K562 (cell line): ENCODE data around the gene CBL. TPM values are rescaled to one million over a fixed set of nuclear protein-coding genes. Genes with fewer than 3 reads are reported as not detected.

ENCODE experiments used
- CBX1 ChIP-seq: sonication (generic); IDR thresholded peaks from 2 replicates; pipeline ENCODE4 v1.6.1; 2016; ENCODE audit warnings: antibody characterized with exemption, low read depth, mild to moderate bottlenecking
- ETV5 ChIP-seq: sonication (generic); formaldehyde crosslinking; IDR thresholded peaks from 2 replicates; pipeline ENCODE4 v1.4.0; 2020; ENCODE audit warnings: low read depth, mild to moderate bottlenecking, missing genetic modification reagents
- GABPA ChIP-seq: fragments of 200-800 bp; sonication (Bioruptor generic); conservative IDR thresholded peaks from 2 replicates; pipeline ENCODE4 v1.6.1; 2016; ENCODE audit warnings: low read depth, missing genetic modification characterization, missing compliant biosample characterization
- HMGN3 ChIP-seq: IDR thresholded peaks from 2 replicates; pipeline ENCODE4 v1.6.1; 2011; ENCODE audit warnings: borderline replicate concordance, low read depth, mild to moderate bottlenecking, mixed read lengths, low read length; ENCODE audit not compliant: insufficient read length; ENCODE audit errors: extremely low read depth
- MAZ ChIP-seq, 2 experiments: fragments of 450-650 bp in 1 of 2; sonication (generic) in 1 of 2; formaldehyde crosslinking; IDR thresholded peaks in 1 of 2; conservative IDR thresholded peaks in 1 of 2; 2 replicates each; pipeline versions ENCODE4 v1.4.0 to v1.5.0; 2020; ENCODE audit warnings: mild to moderate bottlenecking in 1 of 2, missing genetic modification reagents in 1 of 2
- MBD2 ChIP-seq: sonication (generic); IDR thresholded peaks from 2 replicates; pipeline ENCODE4 v1.6.1; 2016; ENCODE audit warnings: low read depth, borderline replicate concordance
- NFRKB ChIP-seq: fragments of 450-650 bp; IDR thresholded peaks from 2 replicates; pipeline ENCODE4 v1.6.1; 2016; ENCODE audit warnings: low read depth
- NR2C1 ChIP-seq, 2 experiments: fragments of 450-650 bp; IDR thresholded peaks; 2 replicates each; pipeline ENCODE4 v1.6.1; 2017; ENCODE audit warnings: mild to moderate bottlenecking in 2 of 2, antibody characterized with exemption in 1 of 2, inconsistent platforms in 1 of 2, missing compliant biosample characterization in 1 of 2, missing genetic modification characterization in 1 of 2
- RBFOX2 ChIP-seq: fragments of 200-400 bp; formaldehyde crosslinking; IDR thresholded peaks from 2 replicates; pipeline ENCODE4 v1.6.1; 2017; ENCODE audit warnings: low read depth, mild to moderate bottlenecking, low read length, moderate library complexity
- TEAD4 ChIP-seq, 2 experiments: sonication (generic) in 1 of 2; formaldehyde crosslinking in 1 of 2; IDR thresholded peaks; 2 replicates each; pipeline versions ENCODE4 v1.6.1 to v1.8.0; 2012 to 2022; ENCODE audit warnings: borderline replicate concordance in 1 of 2, inconsistent platforms in 1 of 2, low read length in 1 of 2, mild to moderate bottlenecking in 1 of 2, missing genetic modification reagents in 1 of 2
- ZFX ChIP-seq: sonication (generic); formaldehyde crosslinking; IDR thresholded peaks from 2 replicates; pipeline ENCODE4 v1.8.0; 2022; ENCODE audit warnings: mild to moderate bottlenecking, missing genetic modification reagents, moderate library complexity
- ZNF263 ChIP-seq: sonication (generic); formaldehyde crosslinking; IDR thresholded peaks from 2 replicates; pipeline ENCODE4 v1.8.0; 2022; ENCODE audit warnings: mild to moderate bottlenecking, missing genetic modification reagents, borderline replicate concordance
- ZNF395 ChIP-seq: fragments of 200-800 bp; sonication (Bioruptor generic); IDR thresholded peaks from 2 replicates; pipeline ENCODE4 v1.6.1; 2017; ENCODE audit warnings: missing genetic modification characterization, missing compliant biosample characterization
- ZNF695 ChIP-seq: fragments of 450-650 bp; formaldehyde crosslinking; IDR thresholded peaks from 2 replicates; pipeline ENCODE4 v1.4.0; 2020; ENCODE audit warnings: mild to moderate bottlenecking, moderate library complexity
- ZNF740 ChIP-seq, 3 experiments: fragments of 200-800 bp in 1 of 3; sonication (Bioruptor generic) in 1 of 3; sonication (generic) in 1 of 3; formaldehyde crosslinking in 1 of 3; IDR thresholded peaks; 2 replicates each; pipeline versions ENCODE4 v1.6.1 to v1.8.0; 2016 to 2022; ENCODE audit warnings: mild to moderate bottlenecking in 2 of 3, missing compliant biosample characterization in 2 of 3, missing genetic modification characterization in 2 of 3, missing genetic modification reagents in 1 of 3
- polyA plus RNA-seq, 8 experiments: library from polyadenylated mRNA; depleted of rRNA in 4 of 8; stranded (reverse) in 5 of 8; unstranded in 3 of 8; fragments of >200 nt; fragmentation: Nextera tagmentation in 2 of 8; fragmentation: Illumina TruSeq in 1 of 8; extraction: Ambion mirVana in 2 of 8; extraction: Trizol in 1 of 8; gene quantifications; 2 replicates each; pipeline versions ENCODE4 v1.2.1 to v1.2.3, GENCODE V29; 2011 to 2014; ENCODE audit warnings: inconsistent platforms in 1 of 8, missing spikeins in 1 of 8
- total RNA-seq, 7 experiments: library from RNA; depleted of rRNA in 6 of 7; stranded (reverse); fragments of >200 nt in 6 of 7; fragmentation: Illumina TruSeq in 2 of 7; extraction: Trizol in 2 of 7; gene quantifications; 2 replicates each; pipeline versions ENCODE4 v1.2.1 to v1.2.3, GENCODE V29; 2011 to 2021; ENCODE audit warnings: low replicate concordance in 1 of 7

CBL gene
- total and polyA plus RNA-seq, 9 of the 15 experiments (the other 6 are each of a cell fraction or from before 2014, with no cell fraction given): 3.2 to 24.9 (median 9.9) TPM

- TF ChIP-seq GABPA (tag) (peak; percentile 54), ZNF695 (no peak), ZNF395 (CRISPR knock-in tag) (peak; percentile 42; the same call in 1 of the 2 replicates), ZNF740 (CRISPR knock-in tag; IDR thresholded peaks at IDR 0.05) (0 out of 2 replicates have a peak, but pooled peaks have one; percentile 29), ZNF740 (tag; IDR thresholded peaks at IDR 0.05) (no peak), RBFOX2 (peak; percentile 98), NR2C1 (IDR thresholded peaks at IDR 0.05) (no peak), NR2C1 (tag; IDR thresholded peaks at IDR 0.05) (0 out of 2 replicates have a peak, but pooled peaks have one; percentile 10), ZFX (CRISPR knock-in tag) (peak; percentile 94), TEAD4 (IDR thresholded peaks at IDR 0.05; ENCODE audit: low read length) (0 out of 2 replicates have a peak, but pooled peaks have one; percentile 6), TEAD4 (CRISPR knock-in tag; IDR thresholded peaks at IDR 0.05; ENCODE audit: borderline replicate concordance) (no peak), MBD2 (peak; percentile 47; the same call in 1 of the 2 replicates), ETV5 (0 out of 2 replicates have a peak, but pooled peaks have one; percentile 35), ZNF263 (CRISPR knock-in tag) (peak; percentile 73; the same call in 1 of the 2 replicates), HMGN3 (peak; percentile 43), CBX1 (peak; percentile 73; the same call in 1 of the 2 replicates), NFRKB (peak; percentile 22), MAZ (CRISPR knock-in tag; conservative IDR thresholded peaks at IDR 0.05 in 1 of 2, IDR thresholded peaks at IDR 0.05 in 1 of 2) (peak; percentile 41 to 63; a peak in 2 of 4 replicates)
- TF ChIP-seq, all 486 proteins: peak for 80
Observed at GRCh38 chr11:119320776-119321524, 114.8 kb downstream of the CBL start (continued).
